OCI-LY3 (cell line): ENCODE results near the gene SORCS1.

Source experiments
- H2AFZ ChIP-seq: fragments of 200-600, 300-600 bp; shearing (Covaris generic); 2 replicates; pipeline ENCODE4 v1.6.0; 2014; ENCODE audit warnings: antibody characterized with exemption, low read depth, low read length
- H3K27ac ChIP-seq: fragments of 200-600, 300-600 bp; sonication (generic); 2 replicates; pipeline ENCODE4 v1.5.1; 2014; ENCODE audit warnings: mild to moderate bottlenecking, low read length, moderate library complexity, mixed read lengths
- H3K27me3 ChIP-seq: fragments of 200-600, 300-600 bp; sonication (generic); 2 replicates; pipeline ENCODE4 v1.6.1; 2014; ENCODE audit warnings: low read depth, low read length, mixed read lengths
- H3K36me3 ChIP-seq: fragments of 200-600, 300-600 bp; sonication (generic); replicated peaks from 2 replicates; pipeline ENCODE3; 2014; ENCODE audit warnings: low read depth, low read length, mixed read lengths
- H3K4me1 ChIP-seq: fragments of 300-600, 200-600 bp; sonication (generic); 2 replicates; pipeline ENCODE4 v1.6.1; 2014; ENCODE audit warnings: low read length, mixed read lengths
- H3K4me2 ChIP-seq: fragments of 200-600, 300-600 bp; sonication (generic); 2 replicates; pipeline ENCODE4 v1.6.1; 2014; ENCODE audit warnings: low read length, mixed read lengths
- H3K4me3 ChIP-seq: fragments of 300-600, 200-600 bp; sonication (generic); 2 replicates; pipeline ENCODE4 v1.5.1; 2014; ENCODE audit warnings: antibody characterized with exemption, mild to moderate bottlenecking, low read length, moderate library complexity
- H3K79me2 ChIP-seq: fragments of 300-600, 200-600 bp; shearing (Covaris generic); 2 replicates; pipeline ENCODE4 v1.6.1; 2014; ENCODE audit warnings: mild to moderate bottlenecking, low read length, mixed read lengths
- H3K9ac ChIP-seq: fragments of 300-600, 200-600 bp; shearing (Covaris generic); 2 replicates; pipeline ENCODE4 v1.6.0; 2014; ENCODE audit warnings: mild to moderate bottlenecking, low read length, moderate library complexity
- H3K9me3 ChIP-seq: fragments of 200-600, 300-600 bp; shearing (Covaris generic); 2 replicates; pipeline ENCODE4 v1.6.1; 2014; ENCODE audit warnings: low read length, mixed read lengths; ENCODE audit not compliant: insufficient read depth
- H4K20me1 ChIP-seq: fragments of 200-600, 300-600 bp; sonication (generic); 2 replicates; pipeline ENCODE4 v1.6.1; 2016; ENCODE audit warnings: low read length, mixed read lengths; ENCODE audit not compliant: insufficient read depth
- EZH2phosphoT487 ChIP-seq: fragments of 200-600 bp; shearing (Covaris generic); IDR thresholded peaks from 2 replicates; pipeline ENCODE4 v1.6.1; 2018; ENCODE audit warnings: antibody characterized with exemption, mixed run types, low read depth
- TF ChIP-seq, protein P1 (sequence below): fragments of 200-600, 300-600 bp; sonication (generic); IDR thresholded peaks from 2 replicates; pipeline ENCODE4 v1.5.1; 2014; ENCODE audit warnings: antibody characterized with exemption, low read length, low read depth

Gene SORCS1

DNA sequence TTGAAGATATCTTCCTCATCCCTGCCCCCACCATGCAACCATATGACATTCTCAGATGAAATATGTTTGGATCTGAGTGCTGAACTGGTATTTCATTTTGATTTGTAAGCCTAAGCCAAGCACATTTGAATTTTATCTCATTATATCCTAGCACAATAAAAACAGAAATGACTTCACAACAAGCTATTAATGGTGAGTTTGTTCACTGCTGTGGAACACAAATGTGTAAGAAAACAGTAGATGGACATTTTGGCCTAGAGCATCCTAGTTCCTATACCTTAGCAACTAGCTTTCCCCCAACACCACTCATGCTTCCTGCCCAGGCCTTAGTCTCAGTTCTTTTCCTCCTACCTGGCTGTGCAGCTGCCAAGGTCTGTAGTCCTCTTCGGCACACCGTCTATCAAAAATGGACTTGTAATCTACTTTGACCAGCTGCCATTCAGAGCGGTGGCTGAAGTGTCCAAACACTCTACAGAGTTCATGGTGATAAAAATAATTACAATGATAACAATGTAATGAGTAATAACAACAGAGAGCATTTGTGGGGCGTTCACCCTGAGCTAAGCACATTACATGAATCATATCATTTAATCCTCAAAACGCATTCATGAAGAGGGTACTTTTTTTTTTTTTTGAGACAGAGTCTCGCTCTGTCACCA, 491.9 kb downstream of the SORCS1 start:
- Histone ChIP-seq H3K9ac (no peak overlapping the region), H4K20me1 (no peaks in the 10 kb centered on the region), H2AFZ (no peak overlapping the region), H3K36me3 (no peaks in the 10 kb centered on the region), H3K9me3 (no peaks in the 10 kb centered on the region), H3K27ac (no peak overlapping the region), H3K79me2 (no peaks in the 10 kb centered on the region), H3K4me1 (no peaks in the 10 kb centered on the region), H3K4me3 (no peak overlapping the region), H3K4me2 (no peak overlapping the region), H3K27me3 (no peaks in the 10 kb centered on the region)
- TF ChIP-seq, protein P1, sequence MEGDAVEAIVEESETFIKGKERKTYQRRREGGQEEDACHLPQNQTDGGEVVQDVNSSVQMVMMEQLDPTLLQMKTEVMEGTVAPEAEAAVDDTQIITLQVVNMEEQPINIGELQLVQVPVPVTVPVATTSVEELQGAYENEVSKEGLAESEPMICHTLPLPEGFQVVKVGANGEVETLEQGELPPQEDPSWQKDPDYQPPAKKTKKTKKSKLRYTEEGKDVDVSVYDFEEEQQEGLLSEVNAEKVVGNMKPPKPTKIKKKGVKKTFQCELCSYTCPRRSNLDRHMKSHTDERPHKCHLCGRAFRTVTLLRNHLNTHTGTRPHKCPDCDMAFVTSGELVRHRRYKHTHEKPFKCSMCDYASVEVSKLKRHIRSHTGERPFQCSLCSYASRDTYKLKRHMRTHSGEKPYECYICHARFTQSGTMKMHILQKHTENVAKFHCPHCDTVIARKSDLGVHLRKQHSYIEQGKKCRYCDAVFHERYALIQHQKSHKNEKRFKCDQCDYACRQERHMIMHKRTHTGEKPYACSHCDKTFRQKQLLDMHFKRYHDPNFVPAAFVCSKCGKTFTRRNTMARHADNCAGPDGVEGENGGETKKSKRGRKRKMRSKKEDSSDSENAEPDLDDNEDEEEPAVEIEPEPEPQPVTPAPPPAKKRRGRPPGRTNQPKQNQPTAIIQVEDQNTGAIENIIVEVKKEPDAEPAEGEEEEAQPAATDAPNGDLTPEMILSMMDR: no peak
- TF ChIP-seq EZH2phosphoT487: no peak

DNA sequence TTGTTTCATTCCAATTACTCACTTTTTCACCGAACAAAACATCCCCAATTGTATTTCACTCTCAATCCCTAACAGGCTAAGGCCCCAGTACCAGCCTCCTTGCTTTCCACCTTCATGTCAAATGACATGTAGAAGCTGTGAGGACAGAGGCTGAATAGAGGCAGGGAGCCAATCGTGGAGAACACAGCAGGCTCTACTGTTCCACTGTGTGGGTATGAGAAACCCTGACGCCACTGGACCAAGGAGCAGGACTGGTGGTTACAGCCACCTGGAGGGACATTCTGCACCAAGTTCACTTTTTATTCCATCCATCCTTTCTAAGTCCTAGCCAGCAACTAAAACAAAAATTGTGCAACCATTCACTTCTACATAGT, 502.8 kb downstream of the SORCS1 start:
- Histone ChIP-seq H2AFZ (no peak overlapping the region), H3K36me3 (no peaks in the 10 kb centered on the region), H3K9me3 (no peaks in the 10 kb centered on the region), H4K20me1 (no peaks in the 10 kb centered on the region), H3K4me1 (no peaks in the 10 kb centered on the region), H3K4me2 (no peak overlapping the region), H3K4me3 (no peak overlapping the region), H3K27ac (no peak overlapping the region), H3K27me3 (no peaks in the 10 kb centered on the region), H3K9ac (no peak overlapping the region), H3K79me2 (no peaks in the 10 kb centered on the region)
- no peak for TF ChIP-seq EZH2phosphoT487
- TF ChIP-seq, protein P1: no peak

DNA sequence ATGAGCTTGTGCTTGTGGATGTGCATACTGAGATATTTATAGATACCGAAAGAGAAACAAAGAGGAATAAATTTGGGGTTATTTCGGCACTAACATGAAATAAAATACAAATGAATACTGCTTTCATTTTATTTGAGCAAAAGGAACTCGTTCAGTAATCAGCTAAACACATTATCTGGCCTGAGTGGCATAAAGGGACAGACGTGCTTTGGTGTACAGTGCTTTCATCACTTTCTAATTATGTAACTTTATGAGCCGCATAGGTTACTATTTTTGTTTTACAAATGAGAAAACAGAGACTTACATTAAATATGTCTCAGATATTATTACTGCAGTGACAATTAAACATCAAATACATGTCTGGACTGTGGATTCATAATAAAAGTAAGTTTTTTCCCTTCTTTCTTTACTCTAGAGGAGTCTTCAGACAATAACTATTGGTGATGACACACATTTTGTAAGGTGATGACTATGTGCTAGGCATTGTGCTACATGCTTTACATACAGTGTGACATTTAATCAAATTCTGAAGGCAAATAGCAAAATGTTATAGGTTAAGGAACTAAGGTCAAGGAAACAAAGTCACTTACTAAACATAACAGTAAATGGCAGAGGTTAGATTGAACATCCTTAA, 503.3 kb downstream of the SORCS1 start:
- no peaks in the 10 kb centered on the region for H3K36me3 ChIP-seq
- H3K4me2 ChIP-seq: no peak overlapping the region
- H3K27me3 ChIP-seq: no peaks in the 10 kb centered on the region
- H2AFZ ChIP-seq: no peak overlapping the region
- no peak overlapping the region for H3K27ac ChIP-seq
- H3K4me3 ChIP-seq: no peak overlapping the region
- no peak overlapping the region for H3K9ac ChIP-seq
- H3K79me2 ChIP-seq: no peaks in the 10 kb centered on the region
- TF ChIP-seq, protein P1: no peak
- TF ChIP-seq EZH2phosphoT487: no peak
- no peaks in the 10 kb centered on the region for H3K9me3 ChIP-seq
- no peaks in the 10 kb centered on the region for H4K20me1 ChIP-seq
- no peaks in the 10 kb centered on the region for H3K4me1 ChIP-seq

DNA sequence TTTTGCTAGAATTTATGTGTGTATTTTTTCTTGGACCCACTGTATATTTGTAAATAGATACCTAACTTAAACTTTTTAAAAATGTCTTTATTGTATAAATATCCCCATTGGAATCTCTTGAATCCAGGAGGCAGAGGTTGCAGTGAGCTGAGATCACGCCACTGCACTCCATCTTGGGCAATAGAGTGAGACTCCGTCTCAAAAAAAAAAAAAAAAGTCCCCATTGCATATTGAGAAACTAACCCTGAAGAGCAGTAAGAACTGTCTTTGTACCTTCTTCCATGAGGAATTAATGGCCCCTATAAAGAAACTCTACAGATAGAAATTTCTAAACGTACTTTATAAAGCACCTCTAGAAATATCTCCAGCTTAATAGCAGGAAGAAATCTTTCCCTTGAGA, 504.0 kb downstream of the SORCS1 start:
- Histone ChIP-seq H3K36me3 (no peaks in the 10 kb centered on the region), H3K4me1 (no peaks in the 10 kb centered on the region), H3K9ac (no peak overlapping the region), H3K4me2 (no peak overlapping the region), H4K20me1 (no peaks in the 10 kb centered on the region), H3K79me2 (no peaks in the 10 kb centered on the region), H3K9me3 (no peaks in the 10 kb centered on the region), H3K4me3 (no peak overlapping the region), H3K27me3 (peaks cover 2% of the 10 kb centered on the region; the same call in 1 of the 2 replicates), H3K27ac (no peak overlapping the region), H2AFZ (no peak overlapping the region)
- TF ChIP-seq, protein P1: no peak
- no peak for TF ChIP-seq EZH2phosphoT487
